OCI-LY1 (cell line): ENCODE results near the gene DIP2A.

Experiments used
- CTCF ChIP-seq: fragments of 200-600 bp; sonication (generic), shearing (Covaris generic); IDR thresholded peaks from 2 replicates; pipeline ENCODE4 v1.5.1; 2017; ENCODE audit warnings: mild to moderate bottlenecking, antibody characterized with exemption, low read length, moderate library complexity, mixed read lengths
- EZH2 ChIP-seq: fragments of 200-600 bp; sonication (generic), shearing (Covaris generic); IDR thresholded peaks from 2 replicates; pipeline ENCODE4 v1.8.0; 2017; ENCODE audit warnings: borderline replicate concordance, mixed run types, mild to moderate bottlenecking, antibody characterized with exemption, low read length, moderate library complexity, mixed read lengths

GRCh38 chr21:46553993-46554392 lies 95.3 kb downstream of the DIP2A start:
- TF ChIP-seq CTCF (no peak), EZH2 (no peak)
